Measurements from ENCODE around the gene PTGFR.

- TF ChIP-seq NR2C2 (IDR thresholded peaks at IDR 0.05; ENCODE audit: borderline replicate concordance, control insufficient read depth, insufficient read length, low read depth) (no peak), RELA (IDR thresholded peaks at IDR 0.05; ENCODE audit: borderline replicate concordance, partially characterized antibody) (no peak), REST (IDR thresholded peaks at IDR 0.05; ENCODE audit: low read depth, low read length) (no peak), CTCF (IDR thresholded peaks at IDR 0.05 in 2 of 3, conservative IDR thresholded peaks at IDR 0.05 in 1 of 3; ENCODE audit: control insufficient read depth in 2 of 3, extremely low read depth in 1 of 3, insufficient read depth in 1 of 3, low read depth in 3 of 3, low read length in 3 of 3) (no peak)
Measured at GRCh38 chr1:78493451-78493850, 2.7 kb downstream of the PTGFR start.
